Fibroblast of villous mesenchyme (primary cell): ENCODE data around the gene FAM89B. TPM values are rescaled to one million over a fixed set of nuclear protein-coding genes. Genes with fewer than 3 reads are reported as not detected.

Source experiments
- DNase-seq: peaks from one replicate; pipeline ENCODE4 v3.0.0-alpha.2; 2010; ENCODE audit warnings: low read depth
- H3K4me3 ChIP-seq: 2 replicates; pipeline ENCODE4 v1.5.1; 2011; ENCODE audit warnings: low read depth, mild to moderate bottlenecking, low read length
- CTCF ChIP-seq: IDR thresholded peaks from 2 replicates; pipeline ENCODE4 v1.5.1; 2012; ENCODE audit warnings: low read depth, mild to moderate bottlenecking, low read length; ENCODE audit not compliant: insufficient read depth
- total RNA-seq: library from RNA; depleted of rRNA; stranded (reverse); fragments of >200 nt; gene quantifications from 2 replicates; pipeline ENCODE4 v1.2.3, GENCODE V29; 2012

Gene FAM89B
- total RNA-seq, 1 donor: 19.0 TPM

- DNase-seq: no peak
- H3K4me3 ChIP-seq: peak overlapping the region; percentile 57
- TF ChIP-seq CTCF: no peak
These were observed 32.5 kb upstream of the FAM89B start for GRCh38 chr11:65539744-65540289.

- peak; percentile 72 for TF ChIP-seq CTCF
- DNase-seq: peak; percentile 88
- peak overlapping the region; percentile 57 for H3K4me3 ChIP-seq
These were observed 31.8 kb upstream of the FAM89B start for GRCh38 chr11:65540290-65541092.

GRCh38 chr11:65541093-65541982, 31.0 kb upstream of the FAM89B start:
- peak overlapping the region; percentile 57 for H3K4me3 ChIP-seq
- TF ChIP-seq CTCF: no peak
- no peak for DNase-seq

- no peak for DNase-seq
- TF ChIP-seq CTCF: no peak
- no peak overlapping the region for H3K4me3 ChIP-seq
These were observed 29.5 kb upstream of the FAM89B start for GRCh38 chr11:65542738-65543390.

- TF ChIP-seq CTCF: no peak
- H3K4me3 ChIP-seq: no peak overlapping the region
- no peak for DNase-seq
These were observed 26.5 kb upstream of the FAM89B start for GRCh38 chr11:65545853-65546216.

GRCh38 chr11:65546217-65546958, 25.9 kb upstream of the FAM89B start:
- H3K4me3 ChIP-seq: no peak overlapping the region
- no peak for DNase-seq
- no peak for TF ChIP-seq CTCF
